ENCODE data around the gene PTPRU.

Gene PTPRU

GRCh38 chr1:29258189-29258975 is 22.1 kb downstream of the PTPRU start:
- TF ChIP-seq YY1 (IDR thresholded peaks at IDR 0.05; ENCODE audit: insufficient read depth, insufficient read length) (no peak), SUZ12 (IDR thresholded peaks at IDR 0.05; ENCODE audit: extremely low read depth, insufficient read depth, insufficient read length) (no peak), ZNF274 (IDR thresholded peaks at IDR 0.05; ENCODE audit: low read depth, low read length) (no peak)
- peaks cover 16% of the 10 kb centered on the region for H3K27me3 ChIP-seq (ENCODE audit: insufficient read depth, insufficient read length)
- no peak overlapping the region for H3K4me3 ChIP-seq (ENCODE audit: insufficient read length, low read depth)
- H3K4me1 ChIP-seq (ENCODE audit: insufficient read depth, insufficient read length) = peaks cover 34% of the 10 kb centered on the region
- H3K9me3 ChIP-seq (ENCODE audit: insufficient read depth, low read length) = 0 out of 2 replicates have a peak, but pooled peaks cover 2% of the 10 kb centered on the region
- H3K36me3 ChIP-seq (ENCODE audit: insufficient read depth, insufficient read length, low read length) = peaks cover 10% of the 10 kb centered on the region
- H3K9ac ChIP-seq (ENCODE audit: insufficient read length, low read depth) = peak overlapping the region; percentile 74
- DNase-seq (ENCODE audit: low read depth, low spot score) = no peak

- H3K4me1 ChIP-seq (ENCODE audit: insufficient read depth, insufficient read length) = peaks cover 34% of the 10 kb centered on the region
- H3K9ac ChIP-seq (ENCODE audit: insufficient read length, low read depth) = peak overlapping the region; percentile 74
- peak overlapping the region; percentile 56 for H3K4me3 ChIP-seq (ENCODE audit: insufficient read length, low read depth)
- peaks cover 16% of the 10 kb centered on the region for H3K27me3 ChIP-seq (ENCODE audit: insufficient read depth, insufficient read length)
- peaks cover 10% of the 10 kb centered on the region for H3K36me3 ChIP-seq (ENCODE audit: insufficient read depth, insufficient read length, low read length)
- peaks cover 10% of the 10 kb centered on the region for H3K9me3 ChIP-seq (ENCODE audit: insufficient read depth, low read length)
- no peak for DNase-seq (ENCODE audit: low read depth, low spot score)
- TF ChIP-seq SUZ12 (IDR thresholded peaks at IDR 0.05; ENCODE audit: extremely low read depth, insufficient read depth, insufficient read length) = no peak
- no peak for TF ChIP-seq YY1 (IDR thresholded peaks at IDR 0.05; ENCODE audit: insufficient read depth, insufficient read length)
- TF ChIP-seq ZNF274 (IDR thresholded peaks at IDR 0.05; ENCODE audit: low read depth, low read length) = no peak
Measured at GRCh38 chr1:29258976-29259801, 22.9 kb downstream of the PTPRU start.

DNA sequence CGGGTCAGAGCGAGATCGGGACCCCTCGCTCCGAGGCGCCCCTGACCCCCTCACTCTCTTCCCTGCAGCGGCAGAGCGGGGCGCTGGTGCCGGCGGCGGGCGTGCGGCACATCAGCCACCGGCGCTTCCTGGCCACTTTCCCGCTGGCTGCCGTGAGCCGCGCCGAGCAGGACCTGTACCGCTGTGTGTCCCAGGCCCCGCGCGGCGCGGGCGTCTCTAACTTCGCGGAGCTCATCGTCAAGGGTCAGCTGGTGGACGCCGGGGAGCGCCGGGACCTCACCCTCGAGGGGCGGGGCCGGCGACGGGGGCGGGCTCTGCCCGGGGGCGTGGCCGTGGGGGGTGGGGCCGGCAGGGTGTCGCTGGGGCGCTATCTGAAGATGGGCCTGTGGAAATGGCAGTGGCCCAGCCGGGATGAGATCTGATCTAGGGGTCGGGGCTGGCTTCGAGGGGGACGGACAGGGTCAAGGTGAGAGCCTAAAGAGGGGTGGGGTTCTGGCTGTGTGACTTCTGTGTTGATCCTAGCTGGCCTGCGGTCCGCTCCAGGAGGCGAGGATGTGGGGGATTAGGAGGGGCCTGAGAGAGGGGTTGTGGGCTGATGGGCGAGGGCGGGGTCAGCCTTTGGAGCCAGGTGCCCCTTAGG is 23.6 kb downstream of the PTPRU start:
- H3K36me3 ChIP-seq (ENCODE audit: insufficient read depth, insufficient read length, low read length) = peaks cover 10% of the 10 kb centered on the region
- peak overlapping the region; percentile 56 for H3K4me3 ChIP-seq (ENCODE audit: insufficient read length, low read depth)
- peaks cover 17% of the 10 kb centered on the region for H3K9me3 ChIP-seq (ENCODE audit: insufficient read depth, low read length)
- H3K27me3 ChIP-seq (ENCODE audit: insufficient read depth, insufficient read length) = peaks cover 16% of the 10 kb centered on the region
- TF ChIP-seq YY1 (IDR thresholded peaks at IDR 0.05; ENCODE audit: insufficient read depth, insufficient read length) (no peak), SUZ12 (IDR thresholded peaks at IDR 0.05; ENCODE audit: extremely low read depth, insufficient read depth, insufficient read length) (no peak), ZNF274 (IDR thresholded peaks at IDR 0.05; ENCODE audit: low read depth, low read length) (no peak)
- no peak for DNase-seq (ENCODE audit: low read depth, low spot score)
- peak overlapping the region; percentile 74 for H3K9ac ChIP-seq (ENCODE audit: insufficient read length, low read depth)
- H3K4me1 ChIP-seq (ENCODE audit: insufficient read depth, insufficient read length) = peaks cover 34% of the 10 kb centered on the region

GRCh38 chr1:29260531-29260930 is 24.2 kb downstream of the PTPRU start:
- Histone ChIP-seq H3K9me3 (ENCODE audit: insufficient read depth, low read length) (peaks cover 20% of the 10 kb centered on the region), H3K27me3 (ENCODE audit: insufficient read depth, insufficient read length) (peaks cover 16% of the 10 kb centered on the region), H3K4me3 (ENCODE audit: insufficient read length, low read depth) (peak overlapping the region; percentile 56), H3K9ac (ENCODE audit: insufficient read length, low read depth) (peak overlapping the region; percentile 57), H3K4me1 (ENCODE audit: insufficient read depth, insufficient read length) (peaks cover 30% of the 10 kb centered on the region), H3K36me3 (ENCODE audit: insufficient read depth, insufficient read length, low read length) (peaks cover 10% of the 10 kb centered on the region)
- DNase-seq (ENCODE audit: low read depth, low spot score) = no peak
- TF ChIP-seq YY1 (IDR thresholded peaks at IDR 0.05; ENCODE audit: insufficient read depth, insufficient read length) (no peak), SUZ12 (IDR thresholded peaks at IDR 0.05; ENCODE audit: extremely low read depth, insufficient read depth, insufficient read length) (no peak), ZNF274 (IDR thresholded peaks at IDR 0.05; ENCODE audit: low read depth, low read length) (no peak)

DNA sequence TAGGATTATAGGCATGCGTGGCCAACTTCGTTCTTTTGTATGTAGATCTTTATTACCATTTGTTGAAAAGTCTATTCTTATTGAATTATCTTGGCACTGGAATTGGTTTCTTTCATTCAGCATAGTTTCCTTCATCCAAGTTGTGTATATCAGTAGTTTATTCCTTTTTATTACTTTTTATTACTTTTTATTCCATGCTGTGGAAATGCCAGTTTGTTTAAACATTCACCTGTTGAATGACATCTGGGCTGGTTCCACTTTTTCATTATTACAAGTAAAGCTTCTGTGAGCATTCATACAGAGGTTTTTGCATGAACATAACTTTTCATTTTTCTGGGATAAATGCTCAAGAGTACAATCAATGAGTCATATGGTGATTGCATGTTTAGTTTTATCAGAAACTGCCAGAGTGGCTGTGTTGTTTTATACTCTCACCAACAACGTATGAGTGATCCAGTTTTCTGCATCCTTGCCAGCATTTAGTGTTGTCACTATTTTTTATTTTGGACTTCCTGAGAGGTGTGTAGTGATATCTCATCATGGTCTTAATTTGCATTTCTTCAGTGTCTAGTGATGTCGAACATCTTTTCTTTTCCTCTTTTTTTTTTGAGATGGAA is 28.6 kb downstream of the PTPRU start:
- H3K9me3 ChIP-seq (ENCODE audit: insufficient read depth, low read length) = peaks cover 20% of the 10 kb centered on the region
- H3K27me3 ChIP-seq (ENCODE audit: insufficient read depth, insufficient read length) = no peaks in the 10 kb centered on the region
- no peak overlapping the region for H3K4me3 ChIP-seq (ENCODE audit: insufficient read length, low read depth)
- no peak overlapping the region for H3K9ac ChIP-seq (ENCODE audit: insufficient read length, low read depth)
- H3K36me3 ChIP-seq (ENCODE audit: insufficient read depth, insufficient read length, low read length) = peaks cover 10% of the 10 kb centered on the region
- TF ChIP-seq YY1 (IDR thresholded peaks at IDR 0.05; ENCODE audit: insufficient read depth, insufficient read length) = no peak
- no peak for TF ChIP-seq SUZ12 (IDR thresholded peaks at IDR 0.05; ENCODE audit: extremely low read depth, insufficient read depth, insufficient read length)
- TF ChIP-seq ZNF274 (IDR thresholded peaks at IDR 0.05; ENCODE audit: low read depth, low read length) = no peak
- DNase-seq (ENCODE audit: low read depth, low spot score) = no peak
- peaks cover 11% of the 10 kb centered on the region for H3K4me1 ChIP-seq (ENCODE audit: insufficient read depth, insufficient read length)

DNA sequence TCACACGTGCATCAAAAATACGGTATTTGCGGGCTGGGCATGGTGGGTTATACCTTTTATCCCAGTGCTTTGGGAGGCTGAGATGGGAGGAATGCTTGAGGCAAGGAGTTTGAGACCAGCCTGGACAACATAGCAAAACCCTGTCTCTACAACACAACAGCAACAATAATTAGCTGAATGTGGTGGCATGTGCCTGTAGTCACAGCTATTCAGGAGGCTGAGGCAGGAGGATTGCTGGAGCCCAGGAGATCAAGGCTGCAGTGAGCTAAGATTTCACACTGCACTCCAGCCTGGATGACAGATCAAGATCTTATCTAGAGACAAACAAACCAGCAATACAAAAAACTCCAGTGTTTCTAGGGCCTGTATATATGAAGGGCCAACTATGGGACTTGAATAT is 30.6 kb downstream of the PTPRU start:
- Histone ChIP-seq H3K4me3 (ENCODE audit: insufficient read length, low read depth) (no peak overlapping the region), H3K9me3 (ENCODE audit: insufficient read depth, low read length) (peaks cover 20% of the 10 kb centered on the region), H3K27me3 (ENCODE audit: insufficient read depth, insufficient read length) (no peaks in the 10 kb centered on the region), H3K4me1 (ENCODE audit: insufficient read depth, insufficient read length) (peaks cover 13% of the 10 kb centered on the region), H3K36me3 (ENCODE audit: insufficient read depth, insufficient read length, low read length) (no peaks in the 10 kb centered on the region), H3K9ac (ENCODE audit: insufficient read length, low read depth) (no peak overlapping the region)
- TF ChIP-seq YY1 (IDR thresholded peaks at IDR 0.05; ENCODE audit: insufficient read depth, insufficient read length) (no peak), SUZ12 (IDR thresholded peaks at IDR 0.05; ENCODE audit: extremely low read depth, insufficient read depth, insufficient read length) (no peak), ZNF274 (IDR thresholded peaks at IDR 0.05; ENCODE audit: low read depth, low read length) (no peak)
- DNase-seq (ENCODE audit: low read depth, low spot score) = no peak
